ENCODE data around the gene EBF3.

Gene EBF3

DNA sequence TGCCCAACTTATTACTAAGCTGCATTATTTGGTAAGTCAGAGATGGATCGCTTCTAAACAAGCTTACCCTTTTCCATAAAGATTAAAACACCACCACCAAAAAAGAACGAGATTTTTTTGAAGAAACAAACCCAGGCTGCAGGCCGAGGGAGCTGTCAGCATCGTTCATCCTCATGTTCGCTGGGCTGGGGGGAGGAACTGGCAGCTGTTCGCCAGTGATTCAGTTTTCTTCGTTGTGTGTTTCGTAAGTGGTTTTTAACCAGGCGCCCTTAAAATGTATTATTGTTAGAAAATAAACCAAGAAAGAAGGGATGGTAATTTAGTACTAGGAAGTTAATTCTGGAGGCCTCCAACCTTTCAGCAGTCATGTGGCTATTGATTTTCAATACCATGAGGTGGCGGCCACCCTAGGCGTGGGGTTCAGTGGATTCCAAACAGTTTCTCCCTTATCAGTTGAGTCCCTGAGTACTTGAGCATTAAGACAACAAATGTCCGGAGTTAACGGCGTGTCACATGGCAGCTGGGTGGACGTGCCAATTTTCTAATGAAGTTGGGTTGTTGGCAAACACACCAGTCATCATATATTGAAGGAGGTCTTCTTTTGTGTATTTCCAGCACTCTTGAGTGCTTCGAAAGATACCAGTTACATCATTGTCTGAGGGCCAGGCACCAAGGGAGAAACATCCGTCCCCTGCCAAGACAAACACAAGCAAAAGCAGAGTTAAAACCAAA, 173.2 kb downstream of the EBF3 start:
- no peak overlapping the region for H3K4me3 ChIP-seq (ENCODE audit: low read depth, low read length)
- no peak for DNase-seq (ENCODE audit: low read depth)

DNA sequence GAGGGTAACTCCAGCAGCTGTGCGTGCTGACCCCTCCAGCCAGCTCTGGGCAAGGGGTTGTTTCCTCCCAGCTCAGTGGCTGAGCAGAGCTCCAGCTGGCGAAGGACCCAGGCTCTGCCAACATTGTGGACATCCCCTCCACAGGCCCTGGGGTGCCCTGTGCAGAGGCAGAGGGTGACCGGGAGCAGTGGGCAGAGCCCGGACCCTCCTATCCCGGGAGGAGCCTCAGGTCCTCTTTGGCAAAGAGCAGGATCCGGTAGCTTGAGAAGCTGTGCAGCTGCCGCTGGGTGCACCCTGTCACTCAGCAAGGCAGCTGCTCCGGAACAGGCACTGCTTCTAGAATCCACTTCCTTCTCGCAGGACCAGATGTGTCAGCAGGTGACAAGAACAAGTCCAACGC, 175.9 kb downstream of the EBF3 start:
- TF ChIP-seq, protein P1, sequence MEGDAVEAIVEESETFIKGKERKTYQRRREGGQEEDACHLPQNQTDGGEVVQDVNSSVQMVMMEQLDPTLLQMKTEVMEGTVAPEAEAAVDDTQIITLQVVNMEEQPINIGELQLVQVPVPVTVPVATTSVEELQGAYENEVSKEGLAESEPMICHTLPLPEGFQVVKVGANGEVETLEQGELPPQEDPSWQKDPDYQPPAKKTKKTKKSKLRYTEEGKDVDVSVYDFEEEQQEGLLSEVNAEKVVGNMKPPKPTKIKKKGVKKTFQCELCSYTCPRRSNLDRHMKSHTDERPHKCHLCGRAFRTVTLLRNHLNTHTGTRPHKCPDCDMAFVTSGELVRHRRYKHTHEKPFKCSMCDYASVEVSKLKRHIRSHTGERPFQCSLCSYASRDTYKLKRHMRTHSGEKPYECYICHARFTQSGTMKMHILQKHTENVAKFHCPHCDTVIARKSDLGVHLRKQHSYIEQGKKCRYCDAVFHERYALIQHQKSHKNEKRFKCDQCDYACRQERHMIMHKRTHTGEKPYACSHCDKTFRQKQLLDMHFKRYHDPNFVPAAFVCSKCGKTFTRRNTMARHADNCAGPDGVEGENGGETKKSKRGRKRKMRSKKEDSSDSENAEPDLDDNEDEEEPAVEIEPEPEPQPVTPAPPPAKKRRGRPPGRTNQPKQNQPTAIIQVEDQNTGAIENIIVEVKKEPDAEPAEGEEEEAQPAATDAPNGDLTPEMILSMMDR (IDR thresholded peaks at IDR 0.05; ENCODE audit: low read depth, low read length, missing control alignments) = no peak
- H3K4me3 ChIP-seq (ENCODE audit: low read depth, low read length) = no peak overlapping the region
- DNase-seq (ENCODE audit: low read depth) = no peak

More for the DNA sequence above, 173.2 kb downstream of the EBF3 start:
- TF ChIP-seq, protein P1 (IDR thresholded peaks at IDR 0.05; ENCODE audit: low read depth, low read length, missing control alignments) = no peak

DNA sequence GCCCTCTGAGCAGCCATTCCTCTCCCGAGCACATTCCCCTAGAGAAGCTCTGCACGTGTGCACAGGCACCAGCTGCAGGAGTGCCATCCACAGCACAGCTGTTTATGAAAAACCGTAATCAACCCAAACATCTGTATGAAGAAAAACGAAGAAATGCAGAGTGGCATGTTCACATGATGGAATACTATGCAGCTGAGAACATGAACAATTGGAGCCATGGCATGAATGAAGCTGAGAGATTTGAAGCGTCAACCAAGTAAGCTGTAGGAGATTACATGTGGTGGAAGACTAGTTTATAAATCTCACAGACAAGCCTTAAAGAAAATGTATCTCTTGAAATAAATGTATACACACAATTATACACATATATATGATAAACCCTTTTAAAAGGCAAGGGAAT, 176.5 kb downstream of the EBF3 start:
- H3K4me3 ChIP-seq (ENCODE audit: low read depth, low read length) = no peak overlapping the region
- no peak for DNase-seq (ENCODE audit: low read depth)
- TF ChIP-seq, protein P1 (IDR thresholded peaks at IDR 0.05; ENCODE audit: low read depth, low read length, missing control alignments) = no peak

DNA sequence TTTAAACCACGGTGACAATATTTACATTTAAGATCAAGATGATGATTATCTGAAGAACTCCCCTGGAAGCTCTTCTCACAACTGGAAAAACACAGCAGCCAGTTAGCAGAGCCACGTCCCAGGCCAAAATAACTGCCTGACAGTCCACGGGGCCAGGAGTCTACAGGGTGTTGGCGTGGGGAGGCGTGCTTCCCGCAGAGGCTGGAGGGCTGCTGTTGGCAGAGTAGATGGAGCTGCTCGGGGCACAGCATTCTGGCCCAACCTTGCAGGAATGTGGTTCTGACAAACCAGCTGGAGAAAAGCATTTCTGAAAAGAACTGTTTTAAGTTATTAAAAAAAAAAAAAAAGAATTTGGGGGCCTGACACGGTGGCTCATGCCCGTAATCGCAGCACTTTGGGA, 177.9 kb downstream of the EBF3 start:
- no peak overlapping the region for H3K4me3 ChIP-seq (ENCODE audit: low read depth, low read length)
- TF ChIP-seq, protein P1 (IDR thresholded peaks at IDR 0.05; ENCODE audit: low read depth, low read length, missing control alignments) = no peak
- no peak for DNase-seq (ENCODE audit: low read depth)

DNA sequence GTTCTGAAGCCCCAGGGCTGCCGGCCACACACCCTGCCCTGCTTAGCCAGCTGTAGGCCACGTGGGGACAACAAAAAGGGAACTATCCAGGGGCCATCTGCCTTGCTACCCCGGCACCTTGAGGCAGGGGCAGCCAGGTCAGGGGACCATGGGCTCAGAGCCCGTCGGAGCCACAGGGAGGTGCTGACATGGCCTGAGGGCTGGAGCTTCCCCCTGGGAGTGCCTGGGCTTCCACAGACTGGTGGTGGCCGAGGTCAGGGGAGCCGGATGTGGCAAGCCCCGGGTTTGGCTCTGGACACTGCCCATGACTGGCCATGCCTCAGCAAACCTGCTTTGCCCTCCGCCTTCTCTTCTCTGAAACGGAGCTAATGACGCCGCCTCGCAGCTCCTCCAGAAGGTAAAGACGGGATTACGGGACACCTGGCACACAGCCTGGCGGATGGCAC, 178.5 kb downstream of the EBF3 start:
- TF ChIP-seq, protein P1 (IDR thresholded peaks at IDR 0.05; ENCODE audit: low read depth, low read length, missing control alignments) = no peak
- no peak overlapping the region for H3K4me3 ChIP-seq (ENCODE audit: low read depth, low read length)
- DNase-seq (ENCODE audit: low read depth) = no peak
